ENCODE results near the gene VPS50.

- TF ChIP-seq EP300 (IDR thresholded peaks at IDR 0.05) (no peak), POLR2A (IDR thresholded peaks at IDR 0.05; ENCODE audit: low read depth) (no peak)
Observed at GRCh38 chr7:93238131-93238530, 6.0 kb downstream of the VPS50 start.

All from esophagus muscularis mucosa (tissue), 2 donors.